Duodenal mucosa (tissue), 2 donors: Measurements from ENCODE around the gene PLCD1.

Source experiments
- H3K27ac ChIP-seq: one replicate; pipeline ENCODE4 v1.7.0; 2013; ENCODE audit warnings: low read depth, low read length
- H3K27me3 ChIP-seq, 2 donors: one replicate each; pipeline ENCODE4 v1.7.0; 2013; ENCODE audit warnings: low read length in 2 of 2, control low read depth in 1 of 2; ENCODE audit not compliant: insufficient read depth in 2 of 2, control insufficient read depth in 1 of 2
- H3K36me3 ChIP-seq, 2 donors: one replicate each; pipeline ENCODE4 v1.7.0; 2013; ENCODE audit warnings: low read length in 2 of 2, control low read depth in 1 of 2; ENCODE audit not compliant: insufficient read depth in 2 of 2, control insufficient read depth in 1 of 2
- H3K4me1 ChIP-seq, 2 donors: one replicate each; pipeline ENCODE4 v1.7.0; 2013; ENCODE audit warnings: low read length in 2 of 2, control low read depth in 1 of 2; ENCODE audit not compliant: insufficient read depth in 2 of 2, control insufficient read depth in 1 of 2
- H3K4me3 ChIP-seq, 2 donors: one replicate each; pipeline ENCODE4 v1.7.0; 2013; ENCODE audit warnings: low read length in 2 of 2, low read depth in 1 of 2
- H3K9ac ChIP-seq, 2 donors: one replicate each; pipeline ENCODE4 v1.7.0; 2013; ENCODE audit warnings: low read length in 2 of 2, low read depth in 1 of 2
- H3K9me3 ChIP-seq, 2 donors: one replicate each; pipeline ENCODE4 v1.7.0; 2013; ENCODE audit warnings: low read length in 2 of 2, control low read depth in 1 of 2; ENCODE audit not compliant: control insufficient read depth in 1 of 2

The PLCD1 gene

DNA sequence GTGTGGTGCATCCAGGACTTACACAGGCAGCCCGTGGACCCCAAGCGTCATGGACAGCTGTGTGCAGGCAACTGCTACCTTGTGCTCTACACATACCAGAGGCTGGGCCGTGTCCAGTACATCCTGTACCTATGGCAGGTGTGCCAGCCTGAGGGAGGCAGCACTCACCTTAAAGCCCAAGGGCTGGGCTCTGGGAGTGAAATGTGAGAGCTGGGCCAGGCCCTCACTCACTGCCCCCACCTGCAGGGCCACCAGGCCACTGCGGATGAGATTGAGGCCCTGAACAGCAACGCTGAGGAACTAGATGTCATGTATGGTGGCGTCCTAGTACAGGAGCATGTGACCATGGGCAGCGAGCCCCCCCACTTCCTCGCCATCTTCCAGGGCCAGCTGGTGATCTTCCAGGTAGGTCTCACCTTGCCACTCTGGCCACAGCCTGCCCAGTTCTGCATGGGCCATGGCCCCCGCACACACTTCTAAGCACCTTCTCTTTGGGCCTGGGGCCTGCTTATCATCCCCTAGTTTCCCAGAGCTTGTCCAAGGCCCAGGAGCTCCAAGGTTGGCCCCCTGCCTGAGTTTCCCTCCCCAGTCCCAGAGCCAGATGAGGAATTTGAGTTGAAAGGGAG is 27.9 kb downstream of the PLCD1 start:
- Histone ChIP-seq H3K9ac (no peak overlapping the region), H3K9me3 (no peaks in the 10 kb centered on the region), H3K27ac (no peak overlapping the region), H3K36me3 (peaks cover 34 to 65% of the 10 kb centered on the region in 2 donors), H3K27me3 (no peaks in the 10 kb centered on the region), H3K4me3 (no peak overlapping the region), H3K4me1 (peaks cover 48 to 50% of the 10 kb centered on the region in 2 donors)

DNA sequence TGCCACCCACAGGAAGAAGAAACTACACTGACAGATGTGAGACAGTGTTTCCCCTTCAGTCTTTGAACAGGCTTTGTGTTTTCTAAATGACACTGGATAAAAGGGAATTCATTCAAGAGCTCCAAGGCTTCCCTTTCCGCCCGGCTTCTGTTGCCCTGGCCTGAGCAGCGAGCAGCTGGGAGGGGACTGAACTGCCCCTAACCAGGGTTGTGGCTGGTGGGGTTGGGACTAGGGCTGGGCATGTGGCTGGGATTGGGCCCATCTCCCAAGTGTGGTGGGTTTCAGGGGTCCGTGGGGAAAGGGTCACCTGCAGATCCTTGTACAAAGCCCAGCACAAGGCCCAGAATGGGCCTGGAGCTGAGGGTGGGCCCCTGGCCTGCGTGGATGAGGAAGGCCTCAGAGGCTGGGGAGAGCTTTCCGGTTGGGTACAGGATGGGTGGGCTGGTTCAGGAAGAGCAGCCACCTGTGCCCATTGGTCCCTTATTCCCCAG is 28.4 kb downstream of the PLCD1 start:
- no peak overlapping the region for H3K4me3 ChIP-seq
- H3K9me3 ChIP-seq, result no peaks in the 10 kb centered on the region
- no peak overlapping the region for H3K9ac ChIP-seq
- H3K36me3 ChIP-seq, result peaks cover 38 to 64% of the 10 kb centered on the region in 2 donors
- H3K4me1 ChIP-seq, result peaks cover 52 to 53% of the 10 kb centered on the region in 2 donors
- H3K27ac ChIP-seq, result no peak overlapping the region
- H3K27me3 ChIP-seq, result no peaks in the 10 kb centered on the region

DNA sequence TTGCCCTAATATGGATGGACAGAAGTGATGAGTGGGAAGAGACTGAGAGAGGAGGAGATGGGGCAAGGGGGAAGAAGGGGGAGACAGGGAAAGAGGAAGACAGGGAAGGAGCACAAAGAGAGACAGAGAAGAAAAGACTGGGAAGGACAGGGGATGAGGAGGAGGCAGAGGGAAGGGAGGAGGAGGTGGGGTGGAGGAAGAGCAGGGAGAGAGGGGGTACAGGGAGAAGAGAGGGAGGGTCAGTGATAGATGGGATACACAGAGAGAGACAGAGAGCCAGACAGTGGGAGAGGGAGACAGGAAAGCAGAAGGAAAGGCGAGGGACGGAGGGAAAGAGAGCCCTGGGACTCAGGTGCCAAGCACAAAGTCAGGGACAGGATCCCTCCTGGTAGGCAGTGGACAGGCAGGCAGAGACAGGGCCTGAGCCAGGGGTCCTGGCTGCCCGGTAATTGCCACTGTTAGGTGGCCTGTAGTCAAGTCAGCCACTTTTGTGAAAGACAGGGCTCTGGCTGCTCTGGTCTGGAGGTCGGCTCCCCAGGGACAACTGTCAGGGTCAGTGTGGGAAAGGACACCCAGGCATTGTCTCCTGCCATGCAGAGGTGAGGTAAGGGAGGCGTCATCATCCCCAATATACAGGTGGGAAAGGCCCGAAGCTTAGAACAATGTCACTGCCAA is 29.1 kb downstream of the PLCD1 start:
- H3K36me3 ChIP-seq, result peaks cover 42 to 64% of the 10 kb centered on the region in 2 donors
- H3K4me1 ChIP-seq, result peaks cover 54 to 60% of the 10 kb centered on the region in 2 donors
- no peak overlapping the region for H3K4me3 ChIP-seq
- no peak overlapping the region for H3K9ac ChIP-seq
- no peak overlapping the region for H3K27ac ChIP-seq
- no peaks in the 10 kb centered on the region for H3K27me3 ChIP-seq
- H3K9me3 ChIP-seq, result no peaks in the 10 kb centered on the region

DNA sequence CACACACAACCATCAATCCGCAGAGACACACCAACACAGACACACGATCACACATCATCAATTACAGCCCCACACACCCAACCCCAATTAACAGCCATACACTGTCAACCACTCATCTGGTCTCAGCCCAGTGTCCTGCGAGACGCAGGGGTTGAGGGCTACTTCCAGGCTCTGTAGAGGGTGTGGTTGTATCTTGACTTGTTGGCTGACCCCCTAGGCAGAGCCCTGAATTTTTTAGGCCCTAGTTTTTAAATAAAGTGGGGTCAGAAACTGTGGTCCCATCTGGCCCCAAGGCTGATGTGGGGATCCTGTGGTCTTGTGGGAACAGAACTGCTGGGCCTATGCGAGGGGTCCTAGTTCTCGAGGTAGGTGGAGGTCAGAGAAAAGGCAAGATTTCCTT is 29.6 kb downstream of the PLCD1 start:
- peaks cover 54 to 62% of the 10 kb centered on the region in 2 donors for H3K4me1 ChIP-seq
- no peak overlapping the region for H3K27ac ChIP-seq
- H3K9me3 ChIP-seq, result no peaks in the 10 kb centered on the region
- peaks cover 45 to 64% of the 10 kb centered on the region in 2 donors for H3K36me3 ChIP-seq
- no peak overlapping the region for H3K9ac ChIP-seq
- H3K27me3 ChIP-seq, result no peaks in the 10 kb centered on the region
- H3K4me3 ChIP-seq, result no peak overlapping the region

DNA sequence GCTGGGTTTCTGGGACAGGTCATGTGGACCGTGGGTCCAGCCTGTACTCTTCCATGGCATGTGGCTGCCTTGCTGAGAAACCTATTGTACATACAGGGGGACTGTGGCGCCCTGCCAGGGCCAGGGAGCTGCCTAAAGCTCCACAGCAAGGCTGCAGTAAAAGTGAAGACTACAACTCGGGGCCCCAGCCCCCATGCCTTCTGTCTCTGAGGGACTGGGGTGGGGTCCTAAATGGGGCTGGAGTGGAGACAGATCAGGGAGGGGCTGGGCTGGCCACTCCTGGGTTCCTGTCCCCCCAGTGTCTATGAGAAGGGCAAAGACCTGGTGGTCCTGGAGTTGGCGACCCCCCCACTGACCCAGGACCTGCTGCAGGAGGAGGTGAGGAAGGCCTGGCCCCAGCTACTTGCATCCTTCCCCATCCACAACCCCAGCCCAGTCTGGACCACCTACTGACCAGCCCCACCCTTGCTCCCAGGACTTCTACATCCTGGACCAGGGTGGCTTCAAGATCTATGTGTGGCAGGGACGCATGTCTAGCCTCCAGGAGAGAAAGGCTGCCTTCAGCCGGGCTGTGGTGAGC is 31.6 kb downstream of the PLCD1 start:
- Histone ChIP-seq H3K9me3 (no peaks in the 10 kb centered on the region), H3K4me1 (peaks cover 53 to 64% of the 10 kb centered on the region in 2 donors), H3K4me3 (peak overlapping the region; percentile 70 to 77), H3K27me3 (no peaks in the 10 kb centered on the region), H3K36me3 (peaks cover 39 to 53% of the 10 kb centered on the region in 2 donors), H3K9ac (peak overlapping the region; percentile 84 to 86), H3K27ac (peak overlapping the region; percentile 91)

- no peak overlapping the region for H3K4me3 ChIP-seq
- H3K9ac ChIP-seq, result peak overlapping the region in 1 of 2 donors; percentile 21
- peaks cover 36 to 48% of the 10 kb centered on the region in 2 donors for H3K36me3 ChIP-seq
- H3K27me3 ChIP-seq, result no peaks in the 10 kb centered on the region
- no peaks in the 10 kb centered on the region for H3K9me3 ChIP-seq
- H3K27ac ChIP-seq, result no peak overlapping the region
- H3K4me1 ChIP-seq, result peaks cover 50 to 64% of the 10 kb centered on the region in 2 donors
Observed at GRCh38 chr3:37997342-37997741, 32.1 kb downstream of the PLCD1 start.

DNA sequence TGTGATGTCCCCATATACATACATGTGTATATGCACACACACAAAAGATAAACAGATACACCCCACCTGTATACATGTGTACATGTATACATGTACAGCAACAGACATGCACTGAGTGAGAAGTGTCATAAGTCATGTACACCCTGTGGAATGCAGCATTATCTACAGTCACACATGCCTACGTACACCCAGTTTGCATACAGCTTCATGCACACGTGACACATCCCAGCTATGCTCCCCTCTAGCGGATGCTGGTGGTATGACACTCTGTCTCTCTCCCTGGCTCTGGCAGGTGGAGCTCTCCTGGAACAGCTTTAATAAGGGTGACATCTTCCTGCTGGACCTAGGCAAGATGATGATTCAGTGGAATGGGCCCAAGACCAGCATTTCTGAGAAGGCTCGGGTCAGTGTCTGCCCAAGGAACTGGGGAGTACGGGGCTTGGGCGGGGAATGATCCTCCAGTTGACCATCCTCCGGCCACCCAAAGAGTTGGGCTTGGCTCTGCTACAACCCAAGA is 32.6 kb downstream of the PLCD1 start:
- H3K9ac ChIP-seq, result peak overlapping the region in 1 of 2 donors; percentile 21
- H3K4me1 ChIP-seq, result peaks cover 50 to 66% of the 10 kb centered on the region in 2 donors
- H3K27me3 ChIP-seq, result no peaks in the 10 kb centered on the region
- no peak overlapping the region for H3K27ac ChIP-seq
- no peaks in the 10 kb centered on the region for H3K9me3 ChIP-seq
- no peak overlapping the region for H3K4me3 ChIP-seq
- H3K36me3 ChIP-seq, result peaks cover 31 to 43% of the 10 kb centered on the region in 2 donors

- Histone ChIP-seq H3K9me3 (no peaks in the 10 kb centered on the region), H3K4me1 (peaks cover 50 to 66% of the 10 kb centered on the region in 2 donors), H3K4me3 (no peak overlapping the region), H3K36me3 (peaks cover 23 to 34% of the 10 kb centered on the region in 2 donors), H3K9ac (peak overlapping the region; percentile 1), H3K27me3 (no peaks in the 10 kb centered on the region), H3K27ac (no peak overlapping the region)
Observed at GRCh38 chr3:37995652-37996641, 33.5 kb downstream of the PLCD1 start.

DNA sequence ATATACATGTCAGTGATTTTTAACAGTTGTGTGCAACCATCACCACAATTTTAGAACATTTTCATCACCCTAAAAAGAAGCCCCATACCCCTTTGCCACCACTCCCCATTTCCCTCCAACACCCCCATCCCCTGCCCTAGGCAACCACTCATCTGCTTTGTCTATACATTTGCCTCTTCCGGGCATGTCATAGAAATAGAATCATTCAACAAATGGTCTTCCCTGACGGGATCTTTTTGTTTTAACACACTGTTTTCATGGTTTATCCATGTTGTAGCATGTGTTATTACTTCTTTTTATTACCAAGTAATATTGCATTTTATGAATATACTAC is 34.8 kb downstream of the PLCD1 start:
- Histone ChIP-seq H3K4me3 (peak overlapping the region; percentile 81 to 87), H3K27me3 (no peaks in the 10 kb centered on the region), H3K36me3 (peaks cover 17 to 25% of the 10 kb centered on the region in 2 donors), H3K9ac (peak overlapping the region; percentile 90 to 99), H3K9me3 (no peaks in the 10 kb centered on the region), H3K27ac (peak overlapping the region; percentile 91), H3K4me1 (peaks cover 60 to 74% of the 10 kb centered on the region in 2 donors)
